C4-2B (cell line): Measurements from ENCODE around the gene PTOV1.

Experiments
- H3K27ac ChIP-seq: fragments of 450-650 bp; 2 replicates; pipeline ENCODE4 v1.5.1; 2017
- CTCF ChIP-seq: fragments of 450-650 bp; conservative IDR thresholded peaks from 2 replicates; pipeline ENCODE4 v1.5.1; 2017; ENCODE audit warnings: mild to moderate bottlenecking
- ZFX ChIP-seq: fragments of 450-650 bp; IDR thresholded peaks from 2 replicates; pipeline ENCODE4 v1.6.1; 2017

PTOV1 gene

GRCh38 chr19:49872245-49873128 lies 21.5 kb downstream of the PTOV1 start:
- TF ChIP-seq CTCF (no peak), ZFX (no peak)
- H3K27ac ChIP-seq: no peak overlapping the region

GRCh38 chr19:49873129-49873521 lies 22.2 kb downstream of the PTOV1 start:
- no peak overlapping the region for H3K27ac ChIP-seq
- TF ChIP-seq ZFX (no peak), CTCF (no peak)

GRCh38 chr19:49873834-49874233 lies 22.9 kb downstream of the PTOV1 start:
- H3K27ac ChIP-seq: no peak overlapping the region

GRCh38 chr19:49874503-49875157 lies 23.7 kb downstream of the PTOV1 start:
- no peak for TF ChIP-seq CTCF
- H3K27ac ChIP-seq: peak overlapping the region; percentile 99; the same call in 1 of the 2 replicates

More at GRCh38 chr19:49873834-49874233, 22.9 kb downstream of the PTOV1 start:
- TF ChIP-seq ZFX (no peak), CTCF (no peak)

GRCh38 chr19:49875177-49875576 lies 24.2 kb downstream of the PTOV1 start:
- TF ChIP-seq ZFX (no peak), CTCF (no peak)
- H3K27ac ChIP-seq: peak overlapping the region; percentile 99

- TF ChIP-seq ZFX: no peak
- no peak for TF ChIP-seq CTCF
- H3K27ac ChIP-seq: peak overlapping the region; percentile 99
These were observed 25.0 kb downstream of the PTOV1 start for GRCh38 chr19:49875857-49876421.
